Gastroesophageal sphincter (tissue), 4 donors: ENCODE measurements around the gene GFAP. TPM values are rescaled to one million over a fixed set of nuclear protein-coding genes. Genes with fewer than 3 reads are reported as not detected.

Experiments
- ATAC-seq: fragments of 150-250 bp; one replicate; pipeline ENCODE4 v1.9.1; 2016; ENCODE audit warnings: mild to moderate bottlenecking, moderate library complexity
- H3K27ac ChIP-seq, 4 donors: fragments of 200-600 bp; sonication (generic) in 3 of 4; 1 replicate in 3 of 4; 2 replicates in 1 of 4; pipeline ENCODE4 v1.5.1; 2016 to 2019
- H3K27me3 ChIP-seq: fragments of 200-600 bp; sonication (generic); one replicate; pipeline ENCODE4 v1.5.1; 2019
- H3K36me3 ChIP-seq, 2 donors: fragments of 200-600 bp; sonication (generic); one replicate each; pipeline ENCODE4 v1.5.1; 2019; ENCODE audit warnings: control low read depth in 1 of 2
- H3K4me1 ChIP-seq, 3 donors: fragments of 200-600 bp; sonication (generic); 1 replicate in 2 of 3; 2 replicates in 1 of 3; pipeline ENCODE4 v1.5.1; 2016 to 2019; ENCODE audit warnings: control low read depth in 2 of 3
- H3K4me3 ChIP-seq, 2 donors: fragments of 200-600 bp; sonication (generic); one replicate each; pipeline ENCODE4 v1.5.1; 2019; ENCODE audit warnings: mild to moderate bottlenecking in 1 of 2, moderate library complexity in 1 of 2
- H3K9me3 ChIP-seq, 3 donors: fragments of 200-600 bp; sonication (generic); one replicate each; pipeline ENCODE4 v1.5.1; 2017 to 2019; ENCODE audit warnings: control low read depth in 2 of 3
- CTCF ChIP-seq, 4 experiments: fragments of 200-600 bp in 2 of 4; fragments of 450-650 bp in 2 of 4; sonication (generic) in 1 of 4; IDR thresholded peaks; one replicate each; pipeline ENCODE4 v1.5.1; 2017 to 2019; ENCODE audit warnings: antibody characterized with exemption in 4 of 4, mild to moderate bottlenecking in 2 of 4, moderate library complexity in 2 of 4
- EP300 ChIP-seq: sonication (generic); formaldehyde crosslinking; IDR thresholded peaks from one replicate; pipeline ENCODE4 v1.6.1; 2017; ENCODE audit warnings: antibody characterized with exemption, mild to moderate bottlenecking
- POLR2A ChIP-seq, 2 donors: fragments of 450-650 bp; IDR thresholded peaks; one replicate each; pipeline ENCODE4 v1.6.1; 2017; ENCODE audit warnings: antibody characterized with exemption in 2 of 2, mild to moderate bottlenecking in 2 of 2, moderate library complexity in 1 of 2
- POLR2AphosphoS5 ChIP-seq: sonication (generic); formaldehyde crosslinking; IDR thresholded peaks from one replicate; pipeline ENCODE4 v1.6.1; 2017; ENCODE audit warnings: antibody characterized with exemption
- WGBS, 2 donors: methylation state at CpG; one replicate each; pipeline ENCODE4 v1.1.5; 2018; ENCODE audit warnings: low coverage in 1 of 2; 5-methylcytosine and 5-hydroxymethylcytosine counted together
- total RNA-seq, 4 donors: library from RNA; depleted of rRNA; stranded (reverse); fragments of >200 nt; gene quantifications; one replicate each; pipeline ENCODE4 v1.1.0, GENCODE V29; 2016

The GFAP gene
- total RNA-seq, 4 donors from 2014 or later = 0.77 to 3.8 (median 1.1) TPM; not detected in 1

GRCh38 chr17:44901411-44901921 is 13.8 kb downstream of the GFAP start:
- H3K27me3 ChIP-seq = no peaks in the 10 kb centered on the region
- no peak overlapping the region for H3K4me3 ChIP-seq
- no peak for ATAC-seq
- peak overlapping the region in 3 of 4 donors; percentile 12 to 95 (median 93) for H3K27ac ChIP-seq
- H3K9me3 ChIP-seq = no peaks in the 10 kb centered on the region
- WGBS, 2 donors = 39 to 68% methylated on average over 3 to 4 of the region's 4 CpGs
- TF ChIP-seq EP300 = no peak
- TF ChIP-seq POLR2A (IDR thresholded peaks at IDR 0.05) = no peak
- no peak for TF ChIP-seq CTCF (IDR thresholded peaks at IDR 0.05)
- no peak for TF ChIP-seq POLR2AphosphoS5
- peaks cover 0 to 45% (median 24%) of the 10 kb centered on the region in 3 donors for H3K4me1 ChIP-seq
- H3K36me3 ChIP-seq = peaks cover 0 to under 1% of the 10 kb centered on the region in 2 donors

GRCh38 chr17:44900894-44901293 is 14.4 kb downstream of the GFAP start:
- Histone ChIP-seq H3K4me3 (no peak overlapping the region), H3K36me3 (peaks cover 0 to 6% of the 10 kb centered on the region in 2 donors), H3K27ac (peak overlapping the region in 3 of 4 donors; percentile 12 to 95 (median 93)), H3K9me3 (no peaks in the 10 kb centered on the region), H3K4me1 (peaks cover 0 to 47% (median 24%) of the 10 kb centered on the region in 3 donors), H3K27me3 (no peaks in the 10 kb centered on the region)
- TF ChIP-seq CTCF (IDR thresholded peaks at IDR 0.05) = no peak
- TF ChIP-seq POLR2AphosphoS5 = peak; percentile 43
- TF ChIP-seq EP300 = no peak
- TF ChIP-seq POLR2A (IDR thresholded peaks at IDR 0.05) = no peak
- 8 to 13% methylated on average over 2 to 3 of the region's 3 CpGs for WGBS, 2 donors
- peak; percentile 39 for ATAC-seq

GRCh38 chr17:44899074-44899782 is 16.1 kb downstream of the GFAP start, which contains the start of gene EFTUD2:
TSS of gene EFTUD2 (minus strand) at chr17:44899445. CDS start at chr17:44894521, 4,924 bp downstream.
- ATAC-seq = peak; percentile 93
- peak within 1 kb of the TSS; percentile 64 to 95 (median 91) for H3K27ac ChIP-seq
- H3K9me3 ChIP-seq = no peaks in the 10 kb centered on the region
- TF ChIP-seq EP300 (no peak), CTCF (IDR thresholded peaks at IDR 0.05) (peak in 2 of 4 experiments; percentile 48 to 54), POLR2A (IDR thresholded peaks at IDR 0.05) (peak in 1 of 2 donors; percentile 45), POLR2AphosphoS5 (peak; percentile 70)
- H3K4me1 ChIP-seq = peaks cover 0 to 47% (median 24%) of the 10 kb centered on the region in 3 donors
- H3K36me3 ChIP-seq = peaks cover 0 to 15% of the 10 kb centered on the region in 2 donors
- 1% methylated on average over 19 to 30 of the region's 54 CpGs for WGBS, 2 donors
- no peaks in the 10 kb centered on the region for H3K27me3 ChIP-seq
- peak within 1 kb of the TSS; percentile 60 to 72 for H3K4me3 ChIP-seq

GRCh38 chr17:44898768-44899073 is 16.6 kb downstream of the GFAP start:
- WGBS, 2 donors = 0% methylated on average over 7 of the region's 7 CpGs
- Histone ChIP-seq H3K4me1 (peaks cover 0 to 47% (median 24%) of the 10 kb centered on the region in 3 donors), H3K36me3 (peaks cover 0 to 20% of the 10 kb centered on the region in 2 donors), H3K27me3 (no peaks in the 10 kb centered on the region), H3K4me3 (peak overlapping the region; percentile 60 to 72), H3K27ac (peak overlapping the region; percentile 64 to 95 (median 91)), H3K9me3 (no peaks in the 10 kb centered on the region)
- ATAC-seq = no peak
- TF ChIP-seq POLR2A (IDR thresholded peaks at IDR 0.05) (no peak), EP300 (no peak), CTCF (IDR thresholded peaks at IDR 0.05) (no peak), POLR2AphosphoS5 (no peak)

GRCh38 chr17:44894642-44895041 is 20.7 kb downstream of the GFAP start:
- Histone ChIP-seq H3K36me3 (peaks cover 0 to 55% of the 10 kb centered on the region in 2 donors), H3K4me1 (peaks cover 0 to 34% (median 14%) of the 10 kb centered on the region in 3 donors), H3K4me3 (no peak overlapping the region), H3K27me3 (no peaks in the 10 kb centered on the region), H3K9me3 (no peaks in the 10 kb centered on the region), H3K27ac (no peak overlapping the region)
- no peak for ATAC-seq
- TF ChIP-seq EP300 = no peak
- no peak for TF ChIP-seq POLR2A (IDR thresholded peaks at IDR 0.05)
- no peak for TF ChIP-seq CTCF (IDR thresholded peaks at IDR 0.05)
- no peak for TF ChIP-seq POLR2AphosphoS5
- 86 to 93% methylated on average over 3 to 4 of the region's 4 CpGs for WGBS, 2 donors
